Keratinocyte (primary cell): ENCODE data around the gene ZNF500. TPM values are rescaled to one million over a fixed set of nuclear protein-coding genes. Genes with fewer than 3 reads are reported as not detected.

Experiments
- DNase-seq: peaks from one replicate; pipeline ENCODE4 v3.0.0-alpha.2; 2011; ENCODE audit warnings: low read depth, missing footprints, low spot score
- FAIRE-seq: peaks from 2 replicates; lab custom pipeline; 2011; peaks lifted over from hg19 to GRCh38; lab: Jason Lieb, UNC
- H2AFZ ChIP-seq: 2 replicates; pipeline ENCODE4 v1.6.0; 2012; ENCODE audit warnings: low read length, control low read depth, inconsistent platforms; ENCODE audit not compliant: control insufficient read depth
- H3K27ac ChIP-seq: 2 replicates; pipeline ENCODE4 v1.5.1; 2011; ENCODE audit warnings: low read length; ENCODE audit not compliant: control insufficient read depth, insufficient read depth
- H3K27me3 ChIP-seq: 3 replicates; pipeline ENCODE4 v1.6.0; 2011; ENCODE audit warnings: low read length; ENCODE audit not compliant: control insufficient read depth, insufficient read depth; ENCODE audit errors: extremely low read depth
- H3K36me3 ChIP-seq, 2 experiments: 2 replicates in 1 of 2; 3 replicates in 1 of 2; pipeline ENCODE4 v1.5.1; 2011; ENCODE audit warnings: low read length in 2 of 2, mild to moderate bottlenecking in 1 of 2; ENCODE audit not compliant: control insufficient read depth in 2 of 2, insufficient read depth in 2 of 2; ENCODE audit errors: extremely low read depth in 1 of 2
- H3K4me1 ChIP-seq: 3 replicates; pipeline ENCODE4 v1.5.1; 2011; ENCODE audit warnings: low read length; ENCODE audit not compliant: control insufficient read depth, insufficient read depth; ENCODE audit errors: extremely low read depth
- H3K4me2 ChIP-seq: 3 replicates; pipeline ENCODE4 v1.6.0; 2011; ENCODE audit warnings: low read depth, low read length; ENCODE audit not compliant: control insufficient read depth, insufficient read depth; ENCODE audit errors: extremely low read depth
- H3K4me3 ChIP-seq, 3 experiments: fragments of 200-600 bp in 1 of 3; sonication (generic) in 1 of 3; 2 replicates in 2 of 3; 3 replicates in 1 of 3; pipeline ENCODE4 v1.5.1; 2011 to 2016; ENCODE audit warnings: low read length in 3 of 3, mild to moderate bottlenecking in 3 of 3, control low read depth in 2 of 3, inconsistent platforms in 1 of 3, low read depth in 1 of 3, mixed read lengths in 1 of 3, mixed run types in 1 of 3, moderate library complexity in 1 of 3; ENCODE audit not compliant: control insufficient read depth in 2 of 3, insufficient read depth in 2 of 3; ENCODE audit errors: extremely low read depth in 1 of 3
- H3K79me2 ChIP-seq: 2 replicates; pipeline ENCODE4 v1.6.0; 2012; ENCODE audit warnings: low read length; ENCODE audit not compliant: control insufficient read depth, insufficient read depth
- H3K9ac ChIP-seq: 3 replicates; pipeline ENCODE4 v1.6.0; 2011; ENCODE audit warnings: low read length; ENCODE audit not compliant: control insufficient read depth, insufficient read depth; ENCODE audit errors: extremely low read depth
- H3K9me1 ChIP-seq: 3 replicates; pipeline ENCODE4 v1.6.0; 2011; ENCODE audit warnings: low read length; ENCODE audit not compliant: control insufficient read depth, insufficient read depth; ENCODE audit errors: extremely low read depth
- H3K9me3 ChIP-seq: 2 replicates; pipeline ENCODE4 v1.5.1; 2012; ENCODE audit warnings: low read depth, low read length; ENCODE audit not compliant: control insufficient read depth
- H4K20me1 ChIP-seq: 3 replicates; pipeline ENCODE4 v1.6.0; 2011; ENCODE audit warnings: low read length; ENCODE audit not compliant: control insufficient read depth, insufficient read depth; ENCODE audit errors: extremely low read depth
- CTCF ChIP-seq, 3 experiments: IDR thresholded peaks in 1 of 3; conservative IDR thresholded peaks in 1 of 3; optimal IDR thresholded peaks in 1 of 3; 2 replicates in 2 of 3; 3 replicates in 1 of 3; pipeline versions ENCODE3 to v1.5.1; 2011; ENCODE audit warnings: low read length in 3 of 3, mild to moderate bottlenecking in 3 of 3, moderate library complexity in 2 of 3, control low read depth in 1 of 3, inconsistent platforms in 1 of 3; ENCODE audit not compliant: insufficient read depth in 2 of 3; ENCODE audit errors: extremely low read depth in 1 of 3
- EZH2 ChIP-seq: IDR thresholded peaks from one replicate; pipeline ENCODE4 v1.6.1; 2012; ENCODE audit warnings: inconsistent platforms, mild to moderate bottlenecking, low read length, moderate library complexity
- dilution Hi-C: fragments of 300-500 bp; cut with MboI; formaldehyde crosslinking; loops from one replicate; pipeline ENCODE4 v1.7.0; 2020; ENCODE audit warnings: low sequenced_read_pairs; ENCODE audit not compliant: extremely low pct_ligation_motif_present
- polyA plus RNA-seq, 5 experiments: library from polyadenylated mRNA; depleted of rRNA in 3 of 5; stranded (reverse) in 3 of 5; stranded (forward) in 1 of 5; unstranded in 1 of 5; fragments of >200 nt; gene quantifications; 1 replicate in 1 of 5; 2 replicates in 3 of 5; 3 replicates in 1 of 5; pipeline versions ENCODE4 v1.2.1 to v1.2.3, GENCODE V29; 2011 to 2012; ENCODE audit warnings: missing spikeins in 2 of 5, low read depth in 1 of 5, low replicate concordance in 1 of 5

The ZNF500 gene
- polyA plus RNA-seq, 1 donor (not counting 4 experiments of a cell fraction or from before 2014, with no cell fraction given) = 3.3 TPM

DNA sequence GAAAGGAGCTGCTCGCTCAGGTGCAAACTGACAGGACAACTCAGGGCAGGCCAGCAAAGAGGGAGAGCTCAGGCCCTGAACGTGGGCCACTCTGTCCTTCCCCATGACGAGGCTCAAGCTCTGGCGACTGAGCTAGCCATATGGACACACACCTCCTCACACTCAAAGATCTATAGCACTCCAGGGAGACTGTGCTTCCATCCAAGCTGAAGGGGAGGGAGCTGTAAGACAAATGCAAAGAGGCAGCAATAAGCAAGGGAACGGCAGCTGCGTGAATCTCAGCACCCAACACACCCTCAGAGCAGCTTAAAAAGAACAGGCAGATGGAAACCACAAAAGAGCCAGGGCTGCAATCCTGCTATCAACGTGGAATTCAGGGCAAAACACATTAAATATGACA lies 60.1 kb downstream of the ZNF500 start:
- Histone ChIP-seq H3K9me1 (no peaks in the 10 kb centered on the region), H3K4me2 (no peak overlapping the region), H3K9ac (no peak overlapping the region), H3K36me3 (peaks cover 12 to 14% of the 10 kb centered on the region in 2 experiments), H3K27ac (no peak overlapping the region), H3K9me3 (no peaks in the 10 kb centered on the region), H4K20me1 (no peaks in the 10 kb centered on the region), H3K79me2 (no peaks in the 10 kb centered on the region), H3K27me3 (no peaks in the 10 kb centered on the region), H2AFZ (no peak overlapping the region), H3K4me3 (no peak overlapping the region), H3K4me1 (no peaks in the 10 kb centered on the region)
- no peak for TF ChIP-seq EZH2
- no peak for TF ChIP-seq CTCF (optimal IDR thresholded peaks at IDR 0.05 in 1 of 3, IDR thresholded peaks at IDR 0.05 in 1 of 3, conservative IDR thresholded peaks at IDR 0.05 in 1 of 3; ENCODE audit: extremely low read depth in 1 of 3, insufficient read depth in 2 of 3, low read length in 3 of 3)
- no peak for DNase-seq
- dilution Hi-C loops = no loop called here
- no peak for FAIRE-seq

DNA sequence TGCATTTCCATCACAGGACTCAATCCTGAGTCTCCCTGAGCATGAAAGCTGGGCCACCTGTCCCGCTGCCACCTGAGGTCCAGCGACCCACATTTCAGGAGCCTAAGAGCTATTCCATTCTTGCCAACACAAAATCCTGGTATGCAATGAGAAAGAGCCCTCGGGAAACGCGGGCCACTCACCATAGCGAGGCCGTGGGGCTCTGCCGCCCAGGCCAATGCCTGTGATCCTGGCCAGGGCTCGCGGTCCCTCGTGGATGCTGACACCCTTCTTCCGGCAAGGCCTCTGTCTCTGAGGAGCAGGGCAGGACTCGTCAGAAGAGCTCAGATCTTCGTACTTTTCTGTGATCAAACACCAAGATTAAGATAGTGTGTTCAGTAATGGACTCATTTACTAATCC lies 62.0 kb downstream of the ZNF500 start:
- Histone ChIP-seq H3K27ac (no peak overlapping the region), H3K36me3 (peaks cover 17 to 27% of the 10 kb centered on the region in 2 experiments), H4K20me1 (no peaks in the 10 kb centered on the region), H3K4me2 (no peak overlapping the region), H3K4me3 (no peak overlapping the region), H3K79me2 (no peaks in the 10 kb centered on the region), H2AFZ (no peak overlapping the region), H3K9me3 (no peaks in the 10 kb centered on the region), H3K9me1 (no peaks in the 10 kb centered on the region), H3K9ac (no peak overlapping the region), H3K27me3 (no peaks in the 10 kb centered on the region), H3K4me1 (peaks cover 3% of the 10 kb centered on the region)
- FAIRE-seq (no peak), DNase-seq (no peak)
- dilution Hi-C loops = no loop called here
- TF ChIP-seq CTCF (optimal IDR thresholded peaks at IDR 0.05 in 1 of 3, IDR thresholded peaks at IDR 0.05 in 1 of 3, conservative IDR thresholded peaks at IDR 0.05 in 1 of 3; ENCODE audit: extremely low read depth in 1 of 3, insufficient read depth in 2 of 3, low read length in 3 of 3) (no peak), EZH2 (no peak)
